GM12801 (cell line): ENCODE results near the gene NPRL2.

Experiments
- CTCF ChIP-seq: IDR thresholded peaks from one replicate; pipeline ENCODE4 v1.5.1; 2011; ENCODE audit warnings: control low read depth; ENCODE audit not compliant: insufficient read length; ENCODE audit errors: extremely low read depth

NPRL2 gene

GRCh38 chr3:50298836-50299637 is 51.5 kb downstream of the NPRL2 start, which contains the start of the genes HYAL3 and NAA80:
Gene HYAL3 (minus strand): TSS chr3:50299405. CDS start chr3:50295602, 3,803 bp downstream.
Gene NAA80 (minus strand): TSS chr3:50299405. CDS start chr3:50297463, 1,942 bp downstream.
- no peak for TF ChIP-seq CTCF

DNA sequence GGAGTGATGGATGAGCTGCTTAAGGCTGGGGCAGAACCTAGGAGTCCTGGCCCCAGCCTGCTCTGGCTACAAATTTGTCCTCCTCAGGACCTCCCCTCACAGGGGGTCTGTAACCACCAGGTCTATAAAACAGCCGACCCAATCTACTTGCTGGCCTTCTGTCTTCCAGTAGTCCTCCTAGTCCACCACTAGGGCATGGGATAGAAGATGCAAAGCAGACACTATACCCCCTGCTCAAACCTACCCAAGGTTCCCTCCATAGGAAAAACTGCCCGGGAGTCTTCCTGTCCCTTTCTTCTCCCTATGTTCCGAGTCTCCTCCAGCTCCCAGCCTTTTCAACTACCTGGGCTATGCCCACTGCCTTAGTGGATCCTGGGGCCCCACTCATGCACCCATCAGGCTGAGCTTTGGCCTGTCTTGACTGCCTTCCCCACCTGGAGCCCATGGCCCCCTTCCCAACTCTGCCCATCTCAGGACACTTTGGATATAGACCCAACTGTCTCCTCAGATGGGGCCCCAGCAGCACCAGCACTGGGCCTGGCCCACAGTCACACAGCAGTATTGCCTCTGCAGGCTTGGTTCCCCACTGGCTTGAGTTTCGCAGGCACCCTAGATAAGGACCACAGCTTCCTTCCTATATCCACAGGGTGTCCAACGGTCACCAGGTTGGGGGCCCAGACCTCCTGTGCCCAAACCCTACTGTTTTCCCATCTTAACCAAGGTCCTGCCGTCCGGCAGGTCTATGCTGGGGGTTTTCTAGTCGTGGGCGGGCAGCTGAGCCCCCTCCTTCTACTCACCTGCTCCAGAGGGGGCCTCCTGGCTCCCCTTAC is 52.5 kb downstream of the NPRL2 start:
- TF ChIP-seq CTCF: no peak

DNA sequence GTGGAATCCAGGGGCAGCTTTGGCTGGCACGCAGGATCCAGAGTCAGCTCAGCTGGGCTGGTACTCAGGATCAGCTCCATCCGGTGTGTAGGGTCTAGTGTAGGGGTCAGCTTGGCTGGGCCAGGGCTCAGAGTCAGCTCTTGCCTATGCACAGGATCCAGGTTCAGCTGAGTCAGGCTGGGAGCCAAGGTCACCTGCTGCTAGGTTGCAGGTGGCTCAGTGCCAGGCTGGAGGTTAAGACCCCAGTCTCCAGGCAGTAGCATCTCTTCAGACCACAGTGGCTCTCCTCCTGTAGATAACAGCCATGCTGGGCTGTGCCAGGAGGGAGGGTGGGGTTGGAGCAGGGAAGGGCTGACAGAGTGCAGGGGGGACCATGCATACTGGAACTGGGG is 53.2 kb downstream of the NPRL2 start:
- TF ChIP-seq CTCF: no peak
